ENCODE measurements around the gene BCKDHA. TPM values are rescaled to one million over a fixed set of nuclear protein-coding genes. Genes with fewer than 3 reads are reported as not detected.

BCKDHA gene
- total and polyA plus RNA-seq, 2 experiments from 2014 or later: 26.8 to 29.4 TPM

- in situ Hi-C loops (cut with MboI): no loop called here
- Histone ChIP-seq H3K36me3 (ENCODE audit: low read depth) (no peaks in the 10 kb centered on the region), H3K27me3 (replicated peaks; ENCODE audit: insufficient read depth) (no peaks in the 10 kb centered on the region), H3K9me2 (ENCODE audit: insufficient read depth) (no peaks in the 10 kb centered on the region), H2AFZ (no peak overlapping the region), H3K4me1 (ENCODE audit: insufficient read depth) (0 out of 2 replicates have a peak, but pooled peaks cover 6% of the 10 kb centered on the region), H3K79me2 (ENCODE audit: insufficient read depth) (0 out of 2 replicates have a peak, but pooled peaks cover 4% of the 10 kb centered on the region), H3K27ac (no peak overlapping the region), H3K4me3 (no peak overlapping the region), H3F3A (ENCODE audit: insufficient read depth) (no peaks in the 10 kb centered on the region), H4K20me1 (ENCODE audit: insufficient read depth) (no peaks in the 10 kb centered on the region), H3K9me3 (ENCODE audit: low read depth) (no peaks in the 10 kb centered on the region), H3K9ac (no peak overlapping the region), H3K4me2 (ENCODE audit: unreplicated experiment) (no peak overlapping the region)
- no peak for DNase-seq
- TF ChIP-seq EZH2phosphoT487 (IDR thresholded peaks at IDR 0.05; ENCODE audit: insufficient read depth, low read depth): no peak
- TF ChIP-seq EZH2 (IDR thresholded peaks at IDR 0.05; ENCODE audit: insufficient read depth, poor library complexity, severe bottlenecking): no peak
- 96 to 99% methylated on average over 5 of the region's 5 CpGs for WGBS, 2 experiments (ENCODE audit: low coverage in 1 of 2, low lambda C conversion rate in 2 of 2, missing lambda C conversion rate in 2 of 2)
Observed at GRCh38 chr19:41412953-41413352, 15.3 kb downstream of the BCKDHA start.

DNA sequence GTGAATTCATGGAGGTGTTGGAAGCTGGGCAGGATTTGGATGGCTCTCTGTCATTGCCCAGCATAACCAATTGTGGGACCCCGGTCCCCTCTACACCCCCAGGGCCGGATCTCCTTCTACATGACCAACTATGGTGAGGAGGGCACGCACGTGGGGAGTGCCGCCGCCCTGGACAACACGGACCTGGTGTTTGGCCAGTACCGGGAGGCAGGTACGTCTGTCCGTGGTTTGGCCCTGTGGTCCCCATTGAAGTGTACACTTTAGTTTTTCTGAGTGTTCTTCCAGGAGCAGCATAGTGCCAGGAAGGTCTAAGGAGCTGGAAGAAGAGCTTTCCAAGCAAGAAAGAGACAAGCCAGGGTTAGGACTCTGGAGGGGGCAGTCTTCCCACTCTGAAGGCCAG, 16.3 kb downstream of the BCKDHA start:
- H3K4me1 ChIP-seq (ENCODE audit: insufficient read depth): 0 out of 2 replicates have a peak, but pooled peaks cover 6% of the 10 kb centered on the region
- H3K9ac ChIP-seq: no peak overlapping the region
- no peaks in the 10 kb centered on the region for H3K36me3 ChIP-seq (ENCODE audit: low read depth)
- no peaks in the 10 kb centered on the region for H3K9me2 ChIP-seq (ENCODE audit: insufficient read depth)
- no peak overlapping the region for H3K4me3 ChIP-seq
- H3K27me3 ChIP-seq (replicated peaks; ENCODE audit: insufficient read depth): no peaks in the 10 kb centered on the region
- no peaks in the 10 kb centered on the region for H3K9me3 ChIP-seq (ENCODE audit: low read depth)
- H3F3A ChIP-seq (ENCODE audit: insufficient read depth): no peaks in the 10 kb centered on the region
- H4K20me1 ChIP-seq (ENCODE audit: insufficient read depth): no peaks in the 10 kb centered on the region
- 0 out of 2 replicates have a peak, but pooled peaks cover 4% of the 10 kb centered on the region for H3K79me2 ChIP-seq (ENCODE audit: insufficient read depth)
- in situ Hi-C loops (cut with MboI): no loop called here
- TF ChIP-seq EZH2phosphoT487 (IDR thresholded peaks at IDR 0.05; ENCODE audit: insufficient read depth, low read depth): no peak
- H3K27ac ChIP-seq: no peak overlapping the region
- WGBS, 2 experiments (ENCODE audit: low coverage in 1 of 2, low lambda C conversion rate in 2 of 2, missing lambda C conversion rate in 2 of 2): 88 to 89% methylated on average over 10 of the region's 10 CpGs
- no peak overlapping the region for H2AFZ ChIP-seq
- no peak for DNase-seq
- H3K4me2 ChIP-seq (ENCODE audit: unreplicated experiment): no peak overlapping the region

GRCh38 chr19:41414461-41414860, 16.8 kb downstream of the BCKDHA start:
- Histone ChIP-seq H3K9ac (no peak overlapping the region), H3K27ac (no peak overlapping the region), H3K9me2 (ENCODE audit: insufficient read depth) (no peaks in the 10 kb centered on the region), H3K27me3 (replicated peaks; ENCODE audit: insufficient read depth) (no peaks in the 10 kb centered on the region), H3K4me3 (no peak overlapping the region), H2AFZ (no peak overlapping the region), H3K36me3 (ENCODE audit: low read depth) (no peaks in the 10 kb centered on the region), H3K4me2 (ENCODE audit: unreplicated experiment) (no peak overlapping the region), H3K79me2 (ENCODE audit: insufficient read depth) (0 out of 2 replicates have a peak, but pooled peaks cover 4% of the 10 kb centered on the region), H4K20me1 (ENCODE audit: insufficient read depth) (no peaks in the 10 kb centered on the region), H3K9me3 (ENCODE audit: low read depth) (no peaks in the 10 kb centered on the region), H3K4me1 (ENCODE audit: insufficient read depth) (0 out of 2 replicates have a peak, but pooled peaks cover 5% of the 10 kb centered on the region), H3F3A (ENCODE audit: insufficient read depth) (no peaks in the 10 kb centered on the region)
- TF ChIP-seq EZH2 (IDR thresholded peaks at IDR 0.05; ENCODE audit: insufficient read depth, poor library complexity, severe bottlenecking) (no peak), EZH2phosphoT487 (IDR thresholded peaks at IDR 0.05; ENCODE audit: insufficient read depth, low read depth) (no peak)
- DNase-seq: no peak
- in situ Hi-C loops (cut with MboI): no loop called here
- whole genome bisulfite sequencing, 2 experiments (ENCODE audit: low coverage in 1 of 2, low lambda C conversion rate in 2 of 2, missing lambda C conversion rate in 2 of 2): 89% methylated on average over 9 of the region's 9 CpGs

- in situ Hi-C loops (cut with MboI): no loop called here
- Histone ChIP-seq H4K20me1 (ENCODE audit: insufficient read depth) (no peaks in the 10 kb centered on the region), H3K27ac (no peak overlapping the region), H3K9ac (no peak overlapping the region), H2AFZ (no peak overlapping the region), H3K4me2 (ENCODE audit: unreplicated experiment) (no peak overlapping the region), H3K4me1 (ENCODE audit: insufficient read depth) (no peaks in the 10 kb centered on the region), H3K27me3 (replicated peaks; ENCODE audit: insufficient read depth) (no peaks in the 10 kb centered on the region), H3K9me3 (ENCODE audit: low read depth) (no peaks in the 10 kb centered on the region), H3F3A (ENCODE audit: insufficient read depth) (no peaks in the 10 kb centered on the region), H3K79me2 (ENCODE audit: insufficient read depth) (0 out of 2 replicates have a peak, but pooled peaks cover 1% of the 10 kb centered on the region), H3K4me3 (no peak overlapping the region), H3K36me3 (ENCODE audit: low read depth) (0 out of 2 replicates have a peak, but pooled peaks cover 3% of the 10 kb centered on the region), H3K9me2 (ENCODE audit: insufficient read depth) (no peaks in the 10 kb centered on the region)
- TF ChIP-seq EZH2 (IDR thresholded peaks at IDR 0.05; ENCODE audit: insufficient read depth, poor library complexity, severe bottlenecking): no peak
- no peak for TF ChIP-seq EZH2phosphoT487 (IDR thresholded peaks at IDR 0.05; ENCODE audit: insufficient read depth, low read depth)
- DNase-seq: no peak
- 91 to 92% methylated on average over 8 to 9 of the region's 9 CpGs for WGBS, 2 experiments (ENCODE audit: low coverage in 1 of 2, low lambda C conversion rate in 2 of 2, missing lambda C conversion rate in 2 of 2)
Observed at GRCh38 chr19:41415154-41415571, 17.5 kb downstream of the BCKDHA start.
